HepG2 (cell line): ENCODE results near the gene PYGL. TPM values are rescaled to one million over a fixed set of nuclear protein-coding genes. Genes with fewer than 3 reads are reported as not detected.

Experiments
- EP300 ChIP-seq, 3 experiments: sonication (generic) in 1 of 3; formaldehyde crosslinking in 1 of 3; IDR thresholded peaks; 2 replicates each; pipeline versions ENCODE4 v1.5.1 to v1.6.1; 2011 to 2020; ENCODE audit warnings: low read depth in 2 of 3, low read length in 2 of 3, borderline replicate concordance in 1 of 3, improper control_type of control experiment in 1 of 3, mild to moderate bottlenecking in 1 of 3, missing genetic modification reagents in 1 of 3, moderate library complexity in 1 of 3
- GZF1 ChIP-seq: sonication (generic); formaldehyde crosslinking; IDR thresholded peaks from 2 replicates; pipeline ENCODE4 v1.5.1; 2020; ENCODE audit warnings: mild to moderate bottlenecking, missing genetic modification reagents
- HNRNPLL ChIP-seq: fragments of 200-400 bp; formaldehyde crosslinking; IDR thresholded peaks from 2 replicates; pipeline ENCODE4 v1.6.1; 2017; ENCODE audit warnings: mild to moderate bottlenecking, low read depth, low read length; ENCODE audit not compliant: poor library complexity, severe bottlenecking
- HOMEZ ChIP-seq: IDR thresholded peaks from 2 replicates; pipeline ENCODE4 v1.6.1; 2016; ENCODE audit warnings: low read depth
- MEIS2 ChIP-seq: sonication (generic); formaldehyde crosslinking; IDR thresholded peaks from 2 replicates; pipeline ENCODE4 v1.9.0; 2021; ENCODE audit warnings: mild to moderate bottlenecking, missing genetic modification reagents
- NCOA1 ChIP-seq: sonication (generic); formaldehyde crosslinking; IDR thresholded peaks from 2 replicates; pipeline ENCODE4 v1.9.0; 2021; ENCODE audit warnings: missing genetic modification reagents
- NKX3-1 ChIP-seq: sonication (generic); formaldehyde crosslinking; IDR thresholded peaks from 2 replicates; pipeline ENCODE4 v1.5.0; 2020; ENCODE audit warnings: missing genetic modification reagents
- REST ChIP-seq, 2 experiments: IDR thresholded peaks; 2 replicates each; pipeline ENCODE4 v1.6.1; 2011 to 2012; ENCODE audit warnings: low read length in 2 of 2, borderline replicate concordance in 1 of 2, low read depth in 1 of 2, mild to moderate bottlenecking in 1 of 2, moderate library complexity in 1 of 2
- SRSF1 ChIP-seq: fragments of 200-400 bp; formaldehyde crosslinking; optimal IDR thresholded peaks from 2 replicates; pipeline ENCODE3; 2017; ENCODE audit warnings: mild to moderate bottlenecking, low read depth, low read length, moderate library complexity
- SRY ChIP-seq: sonication (generic); formaldehyde crosslinking; IDR thresholded peaks from 2 replicates; pipeline ENCODE4 v1.8.0; 2022; ENCODE audit warnings: mild to moderate bottlenecking, missing genetic modification reagents
- SUZ12 ChIP-seq: fragments of 150-350 bp; IDR thresholded peaks from 2 replicates; pipeline ENCODE4 v1.6.1; 2014; ENCODE audit warnings: low read depth, low read length
- ZNF3 ChIP-seq: IDR thresholded peaks from 2 replicates; pipeline ENCODE4 v1.7.0; 2017; ENCODE audit warnings: inconsistent platforms
- ZNF44 ChIP-seq: sonication (generic); formaldehyde crosslinking; IDR thresholded peaks from 2 replicates; pipeline ENCODE4 v1.5.1; 2020; ENCODE audit warnings: mild to moderate bottlenecking, missing genetic modification reagents
- ZNF512 ChIP-seq: sonication (generic); formaldehyde crosslinking; IDR thresholded peaks from 2 replicates; pipeline ENCODE4 v1.4.0; 2020; ENCODE audit warnings: mild to moderate bottlenecking, missing genetic modification reagents
- ZNF567 ChIP-seq: sonication (generic); formaldehyde crosslinking; IDR thresholded peaks from 2 replicates; pipeline ENCODE4 v1.8.1; 2023; ENCODE audit warnings: mild to moderate bottlenecking, missing genetic modification reagents, borderline replicate concordance
- ZNF570 ChIP-seq: sonication (generic); formaldehyde crosslinking; IDR thresholded peaks from 2 replicates; pipeline ENCODE4 v1.4.0; 2020; ENCODE audit warnings: mild to moderate bottlenecking, missing genetic modification reagents, borderline replicate concordance
- ZNF772 ChIP-seq: sonication (generic); formaldehyde crosslinking; IDR thresholded peaks from 2 replicates; pipeline ENCODE4 v1.5.0; 2020; ENCODE audit warnings: mild to moderate bottlenecking, missing genetic modification reagents
- ZNF780A ChIP-seq: sonication (generic); formaldehyde crosslinking; IDR thresholded peaks from 2 replicates; pipeline ENCODE4 v1.8.0; 2022; ENCODE audit warnings: mild to moderate bottlenecking, missing genetic modification reagents, moderate library complexity
- ZSCAN21 ChIP-seq: sonication (generic); formaldehyde crosslinking; IDR thresholded peaks from 2 replicates; pipeline ENCODE4 v1.8.0; 2022; ENCODE audit warnings: mild to moderate bottlenecking, missing genetic modification reagents, moderate library complexity, borderline replicate concordance
- polyA plus RNA-seq, 8 experiments: library from polyadenylated mRNA; depleted of rRNA in 3 of 8; stranded (reverse) in 7 of 8; unstranded in 1 of 8; fragments of >200 nt; fragmentation: Illumina TruSeq in 4 of 8; extraction: Trizol in 4 of 8; gene quantifications; 2 replicates each; pipeline versions ENCODE4 v1.2.1 to v1.2.3, GENCODE V29; 2011 to 2016; ENCODE audit warnings: low read depth in 4 of 8, missing spikeins in 1 of 8, mixed read lengths in 1 of 8; ENCODE audit not compliant: insufficient read depth in 1 of 8
- total RNA-seq, 5 experiments: library from RNA; depleted of rRNA; stranded (reverse); fragments of >200 nt; fragmentation: Illumina TruSeq; extraction: Trizol; gene quantifications; 2 replicates each; pipeline ENCODE4 v1.2.3, GENCODE V29; 2016; ENCODE audit warnings: low read depth in 1 of 5

The PYGL gene
- total and polyA plus RNA-seq, 2 of the 13 experiments (the other 11 are each of a cell fraction or from before 2014, with no cell fraction given) = 98.4 to 110 TPM

DNA sequence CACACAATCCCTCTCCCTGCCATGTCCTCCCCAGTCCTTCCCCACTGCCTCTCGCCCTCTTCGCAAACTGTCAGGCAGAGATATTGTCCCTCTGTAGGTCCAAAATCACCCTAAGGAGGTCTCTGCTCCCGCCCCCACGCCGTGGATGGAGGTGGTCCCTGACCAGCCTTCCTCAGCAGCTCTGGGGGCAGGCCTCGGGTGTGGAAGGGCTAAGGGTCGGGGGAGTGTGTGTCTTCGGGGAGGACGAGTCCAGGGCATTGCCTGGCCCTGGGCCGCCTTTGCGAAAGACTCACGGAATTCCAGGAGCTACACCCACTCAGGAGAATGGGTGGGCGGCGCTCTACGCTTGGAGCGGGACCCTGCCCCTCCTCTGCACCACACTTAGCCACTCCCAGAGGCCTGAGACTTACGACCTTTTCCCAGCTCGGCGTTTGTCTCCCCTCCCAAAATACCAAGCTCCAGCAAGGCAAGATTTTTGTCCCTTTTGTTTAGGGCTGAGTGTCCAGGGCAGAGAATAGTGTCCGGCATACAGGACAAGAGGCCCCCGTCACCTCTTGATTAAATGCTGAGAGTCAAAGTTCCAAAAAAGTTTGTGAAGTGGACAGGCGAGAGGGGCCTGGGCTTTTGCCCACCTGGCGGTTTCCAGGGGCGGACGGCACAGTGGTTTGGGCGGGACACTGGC is 881 bp downstream of the PYGL start (continued):
- TF ChIP-seq ZSCAN21 (0 out of 2 replicates have a peak, but pooled peaks have one; percentile 36), GZF1 (no peak), ZNF512 (CRISPR knock-in tag) (no peak), NCOA1 (CRISPR knock-in tag) (no peak), NKX3-1 (CRISPR knock-in tag) (no peak), REST (IDR thresholded peaks at IDR 0.05; ENCODE audit: borderline replicate concordance in 1 of 2, low read depth in 1 of 2, low read length in 2 of 2) (no peak), SRY (CRISPR knock-in tag) (no peak), EP300 (IDR thresholded peaks at IDR 0.05; ENCODE audit: low read depth in 2 of 2, low read length in 2 of 2) (no peak; a peak in 1 of 4 replicates), EP300 (CRISPR knock-in tag; IDR thresholded peaks at IDR 0.05; ENCODE audit: borderline replicate concordance) (no peak), SRSF1 (peak; percentile 23), MEIS2 (no peak), SUZ12 (no peak), HNRNPLL (peak; percentile 64), ZNF567 (no peak), HOMEZ (no peak), ZNF3 (CRISPR knock-in tag) (no peak), ZNF780A (no peak), ZNF44 (CRISPR knock-in tag) (no peak), ZNF772 (CRISPR knock-in tag) (no peak), ZNF570 (no peak)
